Measurements from ENCODE around the gene TMEM200A. TPM values are rescaled to one million over a fixed set of nuclear protein-coding genes. Genes with fewer than 3 reads are reported as not detected.
"Not testable (repeated sequence)": the region's sequence is repeated elsewhere in the genome, so short reads cannot be mapped to it uniquely, and the experiment has no call there.

Gene TMEM200A
- 1 to 10 TPM in 3 of 4 donors, under 1 TPM in 1; 0.79 to 4.4 (median 2.7) TPM for total RNA-seq

DNA sequence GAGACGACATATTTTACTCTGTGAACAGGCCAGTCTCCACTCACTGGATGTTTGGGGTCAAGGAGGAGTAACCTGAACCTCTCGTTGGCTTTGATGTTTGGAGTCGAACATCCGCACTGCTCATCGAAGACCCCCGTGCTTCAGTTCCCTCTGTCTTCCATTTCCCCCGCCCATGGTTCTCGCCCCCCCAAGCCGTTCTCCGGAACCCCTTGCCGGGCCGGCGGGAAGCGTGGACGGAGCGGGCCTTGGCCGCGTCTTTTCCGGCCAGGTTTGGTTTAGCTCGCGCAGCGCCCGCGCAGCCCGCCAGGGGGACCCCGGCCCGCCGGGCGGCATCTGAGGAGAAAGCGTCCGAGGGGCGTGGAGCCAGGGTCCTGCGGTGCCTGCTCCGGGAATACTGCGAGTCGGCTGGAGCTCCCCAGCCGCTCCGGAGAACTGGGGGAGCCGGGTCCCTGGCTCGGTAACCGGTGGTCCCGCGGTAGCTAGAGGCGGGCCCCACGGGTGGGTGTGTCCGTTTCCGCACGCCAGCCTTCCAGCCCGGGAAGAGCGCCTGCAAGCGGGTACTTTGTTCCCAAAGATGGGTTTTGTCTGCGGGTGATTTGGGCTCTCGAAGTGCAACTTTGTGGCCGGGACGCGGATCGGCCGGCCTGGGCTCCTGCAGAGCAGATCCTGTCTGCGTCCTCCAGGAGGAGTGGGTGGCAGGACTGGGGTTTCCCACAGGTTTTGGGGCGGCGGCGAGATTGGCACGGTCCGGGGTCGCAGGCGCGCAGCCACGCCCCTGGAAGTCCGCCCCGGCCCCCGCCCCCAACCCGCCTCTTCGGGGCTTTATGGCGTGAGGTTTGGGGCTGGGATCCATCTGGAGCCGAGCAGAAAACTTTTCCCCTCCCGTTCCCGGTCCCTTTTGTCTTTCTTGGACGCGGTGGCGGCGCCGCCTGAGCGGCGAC, at the start of gene TMEM200A:
TSS of gene TMEM200A (plus strand) at position 852 of the 941 bp plus-strand sequence. CDS start 74,406 bp downstream, outside the sequence.
- TF ChIP-seq, protein P1, sequence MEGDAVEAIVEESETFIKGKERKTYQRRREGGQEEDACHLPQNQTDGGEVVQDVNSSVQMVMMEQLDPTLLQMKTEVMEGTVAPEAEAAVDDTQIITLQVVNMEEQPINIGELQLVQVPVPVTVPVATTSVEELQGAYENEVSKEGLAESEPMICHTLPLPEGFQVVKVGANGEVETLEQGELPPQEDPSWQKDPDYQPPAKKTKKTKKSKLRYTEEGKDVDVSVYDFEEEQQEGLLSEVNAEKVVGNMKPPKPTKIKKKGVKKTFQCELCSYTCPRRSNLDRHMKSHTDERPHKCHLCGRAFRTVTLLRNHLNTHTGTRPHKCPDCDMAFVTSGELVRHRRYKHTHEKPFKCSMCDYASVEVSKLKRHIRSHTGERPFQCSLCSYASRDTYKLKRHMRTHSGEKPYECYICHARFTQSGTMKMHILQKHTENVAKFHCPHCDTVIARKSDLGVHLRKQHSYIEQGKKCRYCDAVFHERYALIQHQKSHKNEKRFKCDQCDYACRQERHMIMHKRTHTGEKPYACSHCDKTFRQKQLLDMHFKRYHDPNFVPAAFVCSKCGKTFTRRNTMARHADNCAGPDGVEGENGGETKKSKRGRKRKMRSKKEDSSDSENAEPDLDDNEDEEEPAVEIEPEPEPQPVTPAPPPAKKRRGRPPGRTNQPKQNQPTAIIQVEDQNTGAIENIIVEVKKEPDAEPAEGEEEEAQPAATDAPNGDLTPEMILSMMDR (IDR thresholded peaks at IDR 0.05), result peak in 1 of 3 donors; percentile 61

DNA sequence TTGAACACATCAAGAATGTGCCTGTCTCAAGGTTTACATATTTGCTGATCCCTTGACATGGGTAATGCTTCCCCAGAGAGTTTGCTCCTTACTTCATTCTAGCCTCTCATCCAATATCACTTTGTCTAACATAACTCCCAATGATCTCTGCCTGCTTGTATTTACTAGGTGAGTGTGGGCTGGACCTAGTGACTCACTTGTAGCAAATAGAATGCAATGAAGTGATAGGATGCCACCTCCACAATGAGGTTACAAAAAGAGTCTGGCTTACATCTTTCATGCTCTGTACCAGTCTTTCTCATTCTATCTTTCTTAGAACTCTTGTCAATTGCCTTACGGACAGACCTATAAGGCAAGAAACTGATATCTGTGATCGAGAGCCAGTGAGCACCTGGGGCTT, 44.9 kb upstream of the TMEM200A start:
- no peak for DNase-seq (ENCODE audit: low spot score)
- no peak for ATAC-seq (ENCODE audit: low FRiP score)
- TF ChIP-seq, protein P1 (IDR thresholded peaks at IDR 0.05), result no peak

More for the DNA sequence above, at the start of gene TMEM200A:
- peak; percentile 31 for DNase-seq (ENCODE audit: low spot score)
- peak; percentile 86 for ATAC-seq (ENCODE audit: low FRiP score)

DNA sequence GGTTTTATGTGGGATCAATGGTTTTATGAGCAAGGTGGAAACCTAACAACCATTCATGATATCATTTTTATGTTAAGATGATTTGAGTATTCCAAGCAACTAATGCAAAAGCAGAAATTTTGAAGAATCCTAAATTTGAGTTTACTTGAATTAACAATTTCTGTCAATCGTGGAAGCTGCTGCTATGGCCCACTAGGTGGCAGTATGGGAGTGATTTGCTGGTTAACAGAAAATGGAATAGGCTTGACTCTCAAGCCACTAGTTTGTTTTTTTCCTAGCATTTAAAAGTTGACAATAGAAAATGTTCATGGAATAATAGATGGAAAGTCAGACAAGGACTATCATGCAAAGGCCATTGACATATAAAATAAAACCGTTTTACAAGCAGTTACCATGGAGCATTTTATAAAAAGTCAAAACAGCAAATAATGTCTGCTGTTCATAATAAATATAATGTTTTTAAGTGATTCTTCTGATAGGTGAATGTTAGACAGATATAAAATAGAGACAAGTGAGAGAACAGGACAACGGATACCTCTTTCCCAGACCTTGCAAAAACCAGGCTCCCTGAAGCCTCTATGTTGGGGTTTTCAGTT, 43.0 kb upstream of the TMEM200A start:
- TF ChIP-seq, protein P1 (IDR thresholded peaks at IDR 0.05), result peak in 2 of 3 donors; percentile 40 to 44
- DNase-seq (ENCODE audit: low spot score) (no peak), ATAC-seq (ENCODE audit: low FRiP score) (no peak)

DNA sequence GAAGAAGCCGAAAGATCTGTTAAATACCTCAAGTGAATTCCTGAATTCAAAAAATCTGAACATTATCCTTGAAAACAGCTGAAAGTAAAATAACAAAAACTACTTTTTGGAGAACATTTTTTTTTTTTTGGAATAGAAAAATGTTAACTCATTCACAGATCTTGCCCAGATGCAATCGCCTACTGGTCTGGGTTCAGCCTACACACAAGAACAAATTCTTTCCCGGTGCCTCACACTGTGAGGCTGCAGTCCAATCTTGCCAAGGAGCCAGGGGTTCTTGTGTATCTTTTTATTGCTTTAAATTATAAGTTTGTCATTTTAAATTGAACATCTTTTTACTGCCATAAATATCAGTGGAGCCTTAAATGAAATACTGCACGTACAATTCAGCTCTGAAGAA, 41.2 kb upstream of the TMEM200A start:
- TF ChIP-seq, protein P1 (IDR thresholded peaks at IDR 0.05), result no peak
- DNase-seq (ENCODE audit: low spot score) (no peak), ATAC-seq (ENCODE audit: low FRiP score) (no peak)

DNA sequence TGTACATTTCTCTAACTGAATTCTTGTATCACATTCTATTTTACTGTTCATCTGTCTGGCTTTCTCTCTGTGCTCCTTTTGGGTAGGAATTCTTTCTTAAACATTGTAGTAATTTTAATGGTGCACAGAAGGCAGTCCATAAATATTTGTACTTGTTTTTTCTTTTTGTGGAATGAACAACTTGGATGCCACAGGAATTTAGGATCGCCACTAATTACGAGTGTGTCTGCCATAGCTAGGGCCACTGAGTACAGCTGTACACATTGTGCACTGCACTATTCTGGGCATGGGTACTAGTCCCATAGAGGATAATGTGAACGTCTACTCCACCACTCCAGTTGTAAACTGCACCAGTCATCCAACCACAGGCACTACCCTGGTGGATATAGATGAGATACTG, 39.3 kb upstream of the TMEM200A start:
- TF ChIP-seq, protein P1 (IDR thresholded peaks at IDR 0.05), result no peak
- DNase-seq (ENCODE audit: low spot score), result no peak
- no peak for ATAC-seq (ENCODE audit: low FRiP score)

DNA sequence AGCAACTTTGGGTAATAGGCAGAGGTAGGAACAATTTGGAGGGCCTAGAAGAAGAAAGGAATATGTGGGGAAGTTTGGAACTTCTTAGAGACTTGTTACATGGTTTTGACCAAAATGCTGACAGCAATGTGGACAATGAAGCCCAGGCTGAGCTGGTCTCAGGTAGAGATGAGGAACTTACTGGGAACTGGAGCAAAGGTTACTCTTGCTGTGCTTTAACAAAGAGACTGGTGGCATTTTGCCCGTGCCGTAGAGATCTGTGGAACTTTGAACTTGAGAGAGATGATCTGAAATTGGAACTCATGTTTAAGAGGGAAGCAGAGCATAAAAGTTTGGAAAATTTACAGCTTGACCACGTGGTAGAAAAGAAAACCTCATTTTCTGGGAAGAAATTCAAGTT, 28.3 kb upstream of the TMEM200A start:
- ATAC-seq (ENCODE audit: low FRiP score), result no peak
- TF ChIP-seq, protein P1 (IDR thresholded peaks at IDR 0.05), result no peak
- DNase-seq (ENCODE audit: low spot score), result no peak

DNA sequence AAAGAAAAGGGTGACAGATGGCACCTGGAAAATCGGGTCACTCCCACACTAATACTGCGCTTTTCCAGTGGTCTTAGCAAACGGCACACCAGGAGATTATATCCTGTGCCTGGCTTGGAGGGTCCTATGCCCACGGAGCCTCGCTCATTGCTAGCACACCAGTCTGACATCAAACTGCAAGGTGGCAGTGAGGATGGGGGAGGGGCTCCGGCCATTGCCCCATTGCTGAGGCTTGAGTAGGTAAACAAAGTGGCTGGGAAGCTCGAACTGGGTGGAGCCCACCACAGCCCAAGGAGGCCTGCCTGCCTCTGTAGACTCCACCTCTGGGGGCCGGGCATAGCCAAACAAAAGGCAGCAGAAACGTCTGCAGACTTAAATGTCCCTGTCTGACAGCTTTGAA, 19.5 kb upstream of the TMEM200A start:
- not testable (repeated sequence) for DNase-seq (ENCODE audit: low spot score); ATAC-seq (ENCODE audit: low FRiP score)

All from omental fat pad (tissue), 4 donors.